ENCODE measurements around the gene DAND5.

The DAND5 gene

GRCh38 chr19:12937093-12937926 lies 32.1 kb upstream of the DAND5 start:
- H3K79me2 ChIP-seq (ENCODE audit: control insufficient read depth, insufficient read depth, low read length, unreplicated experiment), result peaks cover 51% of the 10 kb centered on the region
- peak overlapping the region; percentile 48 for H2AFZ ChIP-seq (ENCODE audit: low read length, unreplicated experiment)
- H3K4me3 ChIP-seq (ENCODE audit: low read depth, low read length), result peak overlapping the region; percentile 100
- H3K27ac ChIP-seq (ENCODE audit: low read depth, low read length), result peak overlapping the region; percentile 49; the same call in 1 of the 2 replicates
- no peaks in the 10 kb centered on the region for H3K27me3 ChIP-seq (ENCODE audit: insufficient read depth, low read length)
- H3K4me1 ChIP-seq (ENCODE audit: control insufficient read depth, insufficient read depth, low read length, unreplicated experiment), result peaks cover 25% of the 10 kb centered on the region
- peaks cover 23% of the 10 kb centered on the region for H3K36me3 ChIP-seq (ENCODE audit: insufficient read depth, low read length)

GRCh38 chr19:12937927-12938778 lies 31.2 kb upstream of the DAND5 start, which contains the start of gene CALR:
Gene CALR, plus strand, starts transcription at chr19:12938609. Its CDS starts 71 bp downstream, at chr19:12938680.
- Histone ChIP-seq H3K36me3 (ENCODE audit: insufficient read depth, low read length) (peaks cover 23% of the 10 kb centered on the region), H3K27me3 (ENCODE audit: insufficient read depth, low read length) (no peaks in the 10 kb centered on the region), H2AFZ (ENCODE audit: low read length, unreplicated experiment) (peak within 1 kb of the TSS; percentile 48), H3K4me3 (ENCODE audit: low read depth, low read length) (peak within 1 kb of the TSS; percentile 100), H3K27ac (ENCODE audit: low read depth, low read length) (peak within 1 kb of the TSS; percentile 79), H3K79me2 (ENCODE audit: control insufficient read depth, insufficient read depth, low read length, unreplicated experiment) (peaks cover 44% of the 10 kb centered on the region), H3K4me1 (ENCODE audit: control insufficient read depth, insufficient read depth, low read length, unreplicated experiment) (peaks cover 23% of the 10 kb centered on the region)

- Histone ChIP-seq H3K36me3 (ENCODE audit: insufficient read depth, low read length) (peaks cover 28% of the 10 kb centered on the region), H2AFZ (ENCODE audit: low read length, unreplicated experiment) (no peak overlapping the region), H3K27me3 (ENCODE audit: insufficient read depth, low read length) (no peaks in the 10 kb centered on the region), H3K27ac (ENCODE audit: low read depth, low read length) (peak overlapping the region; percentile 79), H3K4me3 (ENCODE audit: low read depth, low read length) (peak overlapping the region; percentile 100), H3K4me1 (ENCODE audit: control insufficient read depth, insufficient read depth, low read length, unreplicated experiment) (peaks cover 27% of the 10 kb centered on the region), H3K79me2 (ENCODE audit: control insufficient read depth, insufficient read depth, low read length, unreplicated experiment) (peaks cover 42% of the 10 kb centered on the region)
Observed at GRCh38 chr19:12938779-12939601, 30.4 kb upstream of the DAND5 start.

GRCh38 chr19:12939975-12940423 lies 29.4 kb upstream of the DAND5 start:
- peak overlapping the region; percentile 79; the same call in 1 of the 2 replicates for H3K27ac ChIP-seq (ENCODE audit: low read depth, low read length)
- H3K36me3 ChIP-seq (ENCODE audit: insufficient read depth, low read length), result peaks cover 28% of the 10 kb centered on the region
- H3K79me2 ChIP-seq (ENCODE audit: control insufficient read depth, insufficient read depth, low read length, unreplicated experiment), result peaks cover 41% of the 10 kb centered on the region
- H3K27me3 ChIP-seq (ENCODE audit: insufficient read depth, low read length), result no peaks in the 10 kb centered on the region
- H3K4me1 ChIP-seq (ENCODE audit: control insufficient read depth, insufficient read depth, low read length, unreplicated experiment), result peaks cover 27% of the 10 kb centered on the region
- no peak overlapping the region for H2AFZ ChIP-seq (ENCODE audit: low read length, unreplicated experiment)
- peak overlapping the region; percentile 100 for H3K4me3 ChIP-seq (ENCODE audit: low read depth, low read length)

GRCh38 chr19:12940897-12941296 lies 28.5 kb upstream of the DAND5 start:
- Histone ChIP-seq H3K27ac (ENCODE audit: low read depth, low read length) (peak overlapping the region; percentile 79; the same call in 1 of the 2 replicates), H3K4me3 (ENCODE audit: low read depth, low read length) (peak overlapping the region; percentile 100), H3K79me2 (ENCODE audit: control insufficient read depth, insufficient read depth, low read length, unreplicated experiment) (peaks cover 41% of the 10 kb centered on the region), H2AFZ (ENCODE audit: low read length, unreplicated experiment) (no peak overlapping the region), H3K27me3 (ENCODE audit: insufficient read depth, low read length) (no peaks in the 10 kb centered on the region), H3K36me3 (ENCODE audit: insufficient read depth, low read length) (peaks cover 28% of the 10 kb centered on the region), H3K4me1 (ENCODE audit: control insufficient read depth, insufficient read depth, low read length, unreplicated experiment) (peaks cover 27% of the 10 kb centered on the region)

- Histone ChIP-seq H3K4me3 (ENCODE audit: low read depth, low read length) (no peak overlapping the region), H3K27ac (ENCODE audit: low read depth, low read length) (0 out of 2 replicates have a peak overlapping the region, but pooled peaks have one; percentile 26), H3K79me2 (ENCODE audit: control insufficient read depth, insufficient read depth, low read length, unreplicated experiment) (peaks cover 63% of the 10 kb centered on the region)
Observed at GRCh38 chr19:12943437-12944044, 25.8 kb upstream of the DAND5 start.

GRCh38 chr19:12944104-12944674 lies 25.2 kb upstream of the DAND5 start:
- no peaks in the 10 kb centered on the region for H3K27me3 ChIP-seq (ENCODE audit: insufficient read depth, low read length)
- H2AFZ ChIP-seq (ENCODE audit: low read length, unreplicated experiment), result no peak overlapping the region
- H3K27ac ChIP-seq (ENCODE audit: low read depth, low read length), result peak overlapping the region; percentile 96
- peaks cover 60% of the 10 kb centered on the region for H3K79me2 ChIP-seq (ENCODE audit: control insufficient read depth, insufficient read depth, low read length, unreplicated experiment)
- peaks cover 25% of the 10 kb centered on the region for H3K36me3 ChIP-seq (ENCODE audit: insufficient read depth, low read length)
- no peak overlapping the region for H3K4me3 ChIP-seq (ENCODE audit: low read depth, low read length)
- peaks cover 32% of the 10 kb centered on the region for H3K4me1 ChIP-seq (ENCODE audit: control insufficient read depth, insufficient read depth, low read length, unreplicated experiment)

More at GRCh38 chr19:12943437-12944044, 25.8 kb upstream of the DAND5 start:
- H3K4me1 ChIP-seq (ENCODE audit: control insufficient read depth, insufficient read depth, low read length, unreplicated experiment), result peaks cover 32% of the 10 kb centered on the region
- H3K27me3 ChIP-seq (ENCODE audit: insufficient read depth, low read length), result no peaks in the 10 kb centered on the region
- H3K36me3 ChIP-seq (ENCODE audit: insufficient read depth, low read length), result peaks cover 28% of the 10 kb centered on the region
- H2AFZ ChIP-seq (ENCODE audit: low read length, unreplicated experiment), result no peak overlapping the region

- H3K79me2 ChIP-seq (ENCODE audit: control insufficient read depth, insufficient read depth, low read length, unreplicated experiment), result peaks cover 50% of the 10 kb centered on the region
- H3K36me3 ChIP-seq (ENCODE audit: insufficient read depth, low read length), result peaks cover 16% of the 10 kb centered on the region
- H3K27ac ChIP-seq (ENCODE audit: low read depth, low read length), result peak within 1 kb of the TSS; percentile 96
- peak within 1 kb of the TSS; percentile 99 for H3K4me3 ChIP-seq (ENCODE audit: low read depth, low read length)
- no peak within 1 kb of the TSS for H2AFZ ChIP-seq (ENCODE audit: low read length, unreplicated experiment)
- peaks cover 23% of the 10 kb centered on the region for H3K4me1 ChIP-seq (ENCODE audit: control insufficient read depth, insufficient read depth, low read length, unreplicated experiment)
- H3K27me3 ChIP-seq (ENCODE audit: insufficient read depth, low read length), result no peaks in the 10 kb centered on the region
Observed at GRCh38 chr19:12945479-12946091, 23.8 kb upstream of the DAND5 start, which contains the start of gene RAD23A. Gene RAD23A, plus strand, starts transcription at chr19:12945862. Its CDS starts 87 bp downstream, at chr19:12945949.

GRCh38 chr19:12946092-12946721 lies 23.2 kb upstream of the DAND5 start:
- no peak overlapping the region for H2AFZ ChIP-seq (ENCODE audit: low read length, unreplicated experiment)
- no peaks in the 10 kb centered on the region for H3K27me3 ChIP-seq (ENCODE audit: insufficient read depth, low read length)
- H3K27ac ChIP-seq (ENCODE audit: low read depth, low read length), result peak overlapping the region; percentile 96
- peaks cover 43% of the 10 kb centered on the region for H3K79me2 ChIP-seq (ENCODE audit: control insufficient read depth, insufficient read depth, low read length, unreplicated experiment)
- peaks cover 18% of the 10 kb centered on the region for H3K4me1 ChIP-seq (ENCODE audit: control insufficient read depth, insufficient read depth, low read length, unreplicated experiment)
- H3K4me3 ChIP-seq (ENCODE audit: low read depth, low read length), result peak overlapping the region; percentile 99
- peaks cover 10% of the 10 kb centered on the region; the same call in 1 of the 2 replicates for H3K36me3 ChIP-seq (ENCODE audit: insufficient read depth, low read length)
